Head of caudate nucleus (tissue), 42 donors: ENCODE measurements around the gene ATG12.
A peak's percentile ranks its signal among the peaks of the same experiment; 100 is the strongest.
"Not testable (repeated sequence)": the region's sequence is repeated elsewhere in the genome, so short reads cannot be mapped to it uniquely, and the experiment has no call there.

Experiments
- DNase-seq, 42 donors: peaks; one replicate each; pipeline versions ENCODE4 v3.0.0 to v3.0.0-alpha.2; 2020 to 2021; ENCODE audit warnings: mixed read lengths in 7 of 42
- intact Hi-C: fragments of 100-400 bp; cut with DNase I; formaldehyde crosslinking; loops from one replicate; pipeline ENCODE4 v1.15.0; 2022

Gene ATG12

DNA sequence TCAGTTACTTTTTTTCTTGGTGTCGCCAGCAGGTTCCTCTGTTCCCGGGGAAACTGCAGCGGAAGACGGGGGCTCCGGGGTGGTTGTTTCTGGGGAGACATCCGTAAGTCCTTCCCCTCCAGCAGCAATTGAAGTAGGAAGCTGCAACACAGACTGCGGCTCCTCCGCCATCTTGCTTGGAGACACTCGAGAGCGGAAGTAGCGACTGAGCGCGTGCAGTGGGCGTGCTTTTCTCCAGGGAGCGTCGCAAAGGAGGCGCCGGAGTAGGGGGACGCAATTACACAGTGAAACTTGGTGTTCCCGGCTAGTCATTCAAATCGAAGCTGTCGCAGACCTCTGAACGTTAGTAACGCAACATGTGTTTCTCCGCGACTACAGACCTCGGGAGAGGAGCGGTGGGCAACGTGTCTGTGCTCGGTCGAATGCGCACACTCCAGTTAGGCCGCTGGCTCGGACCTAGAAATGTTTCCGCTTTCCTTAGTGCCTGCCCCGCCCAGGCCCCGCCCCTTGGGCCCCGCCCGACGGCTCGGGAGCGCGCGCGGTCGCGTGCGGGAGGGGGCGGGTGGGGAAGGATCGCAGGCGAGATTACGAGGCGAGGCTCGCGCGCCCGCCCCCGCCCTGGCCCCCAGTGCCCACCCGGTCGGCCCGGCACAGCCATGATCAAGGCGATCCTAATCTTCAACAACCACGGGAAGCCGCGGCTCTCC is at the start of gene ATG12, which contains the start of gene AP3S1:
ATG12 (minus strand) TSS at position 184 of the 707 bp plus-strand sequence; CDS start at position 171, 13 bp downstream.
AP3S1 (plus strand) TSS at position 554 of the 707 bp plus-strand sequence; CDS start at position 657, 103 bp downstream.
- intact Hi-C loops = loop anchor here (5.0 to 10.0 kb wide), 2 partner anchors 214 to 537 kb away; partner anchors contain the start of gene TMED7
- peak; percentile 88 to 97 (median 93) for DNase-seq

DNA sequence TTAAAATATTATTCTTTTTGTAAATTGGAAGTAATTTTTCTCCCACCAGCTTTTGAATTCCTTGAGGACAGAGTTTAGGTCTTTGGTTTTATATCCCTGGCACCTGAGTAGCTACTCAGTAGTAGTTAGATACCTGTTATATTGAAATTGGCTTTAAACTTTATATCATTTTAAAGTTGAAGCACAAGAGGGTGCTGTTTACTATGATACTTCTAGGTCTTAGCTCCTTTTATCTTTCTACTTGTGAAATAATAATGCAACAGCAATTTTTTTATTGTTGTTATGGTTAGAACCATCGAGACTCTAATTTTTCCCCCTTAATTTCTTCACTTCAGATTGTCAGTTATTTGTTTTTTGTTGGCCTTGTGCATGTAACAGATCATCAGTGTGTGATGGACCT is 46.7 kb upstream of the ATG12 start:
- DNase-seq = no peak
- intact Hi-C loops = no loop called here

DNA sequence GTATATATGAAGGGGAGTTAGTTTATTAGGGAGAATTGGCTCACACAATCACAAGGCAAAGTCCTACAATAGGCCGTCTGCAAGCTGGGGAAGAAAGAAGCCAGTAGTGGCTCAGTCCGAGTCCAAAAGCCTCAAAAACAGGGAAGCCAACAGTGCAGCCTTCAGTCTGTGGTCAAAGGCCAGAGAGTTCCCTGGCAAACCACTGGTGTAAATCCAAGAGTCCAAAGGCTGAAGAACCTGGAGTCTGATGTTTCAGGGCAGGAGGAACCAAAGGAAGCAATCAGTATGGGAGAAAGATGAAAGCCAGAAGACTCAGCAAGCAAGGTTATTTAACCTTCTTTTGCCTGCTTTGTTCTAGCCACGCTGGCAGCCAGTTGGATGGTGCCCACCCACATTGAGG is 43.8 kb upstream of the ATG12 start:
- DNase-seq, intact Hi-C loops: not testable (repeated sequence)

DNA sequence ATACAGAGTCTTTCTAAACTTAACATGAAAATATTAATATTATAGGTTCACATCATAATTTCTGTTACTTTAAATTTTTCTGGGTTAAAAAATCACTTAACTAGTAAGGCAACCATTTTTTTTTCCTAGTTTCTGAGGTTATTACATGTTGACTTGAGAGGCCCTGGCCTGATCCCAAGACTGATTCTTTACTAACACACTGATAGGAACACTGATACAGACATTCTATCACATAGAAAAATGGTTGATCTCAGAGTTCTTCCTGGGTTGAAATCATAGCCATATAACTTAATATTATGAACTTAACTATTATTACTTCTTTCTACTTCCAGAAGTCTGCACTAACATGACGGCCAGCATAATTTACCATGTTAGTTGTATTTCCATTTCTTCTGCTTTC is 43.3 kb upstream of the ATG12 start:
- DNase-seq = no peak
- intact Hi-C loops = no loop called here

DNA sequence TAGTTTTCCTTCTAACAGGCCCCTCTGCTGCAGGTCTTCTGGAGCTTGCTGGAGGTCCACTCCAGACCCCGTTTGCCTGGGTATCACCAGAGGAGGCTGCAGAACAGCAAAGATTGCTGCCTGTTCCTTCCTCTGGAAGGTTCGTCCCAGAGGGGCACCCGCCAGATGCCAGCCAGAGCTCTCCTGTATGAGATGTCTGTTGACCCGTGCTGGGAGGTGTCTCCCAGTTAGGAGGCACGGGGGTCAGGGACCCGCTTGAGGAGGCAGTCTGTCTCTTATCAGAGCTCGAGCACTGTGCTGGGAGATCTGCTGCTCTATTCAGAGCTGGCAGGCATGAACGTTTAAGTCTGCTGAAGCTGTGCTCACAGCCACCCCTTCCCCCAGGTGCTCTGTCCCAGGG is 41.1 kb upstream of the ATG12 start:
- intact Hi-C loops, DNase-seq: not testable (repeated sequence)

DNA sequence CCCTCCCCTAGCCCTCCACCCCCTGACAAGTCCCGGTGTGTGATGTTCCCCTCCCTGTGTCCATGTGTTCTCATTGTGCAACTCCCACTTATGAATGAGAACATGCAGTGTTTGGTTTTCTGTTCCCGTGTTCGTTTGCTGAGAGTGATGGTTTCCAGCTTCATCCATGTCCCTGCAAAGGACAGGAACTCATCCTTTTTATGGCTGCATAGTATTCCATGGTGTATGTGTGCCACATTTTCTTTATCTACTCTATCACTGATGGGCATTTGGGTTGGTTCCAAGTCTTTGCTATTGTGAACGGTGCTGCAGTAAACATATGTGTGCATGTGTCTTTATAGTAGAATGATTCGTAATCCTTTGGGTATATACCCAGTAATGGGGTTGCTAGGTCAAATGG is 36.0 kb upstream of the ATG12 start:
- DNase-seq, intact Hi-C loops: not testable (repeated sequence)

DNA sequence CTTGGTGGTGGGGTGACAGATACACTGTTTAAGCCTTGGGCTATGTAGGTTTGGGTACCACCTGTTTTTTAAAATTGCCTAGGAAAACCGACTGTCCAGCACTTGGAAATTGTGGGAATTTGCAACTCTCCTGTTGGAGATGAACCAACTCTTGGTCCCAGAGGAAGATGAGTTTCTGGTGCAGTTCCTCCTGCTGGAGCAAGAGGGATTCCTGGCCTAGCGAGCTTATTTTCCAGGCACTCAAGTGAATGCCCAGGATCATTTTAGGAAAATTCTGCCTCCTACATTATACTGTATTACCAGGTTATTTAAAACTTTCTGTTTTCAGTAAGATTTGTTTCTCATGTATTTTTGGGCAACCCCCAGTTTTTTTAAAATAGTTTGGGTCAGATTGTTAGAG is 34.1 kb upstream of the ATG12 start:
- intact Hi-C loops = no loop called here
- no peak for DNase-seq

DNA sequence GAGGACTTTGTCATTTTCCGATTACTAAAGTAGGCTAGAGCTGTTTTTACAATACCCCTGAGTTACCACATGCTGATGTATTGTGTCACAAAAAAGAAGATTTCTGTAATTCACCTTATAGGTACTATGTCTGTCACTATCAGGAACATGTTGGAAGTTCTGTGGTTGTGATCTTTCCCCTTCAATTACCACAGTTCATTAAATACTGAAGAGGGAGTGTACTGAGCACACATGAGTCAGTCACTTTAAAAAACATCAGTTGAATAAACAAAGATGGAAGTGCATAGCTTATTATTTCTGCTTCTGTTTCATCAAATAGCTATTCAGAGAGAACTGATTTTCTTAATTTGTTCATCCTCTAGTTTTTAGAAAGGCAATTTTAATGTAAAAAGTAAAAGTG is 32.0 kb upstream of the ATG12 start:
- DNase-seq = no peak
- intact Hi-C loops = no loop called here

DNA sequence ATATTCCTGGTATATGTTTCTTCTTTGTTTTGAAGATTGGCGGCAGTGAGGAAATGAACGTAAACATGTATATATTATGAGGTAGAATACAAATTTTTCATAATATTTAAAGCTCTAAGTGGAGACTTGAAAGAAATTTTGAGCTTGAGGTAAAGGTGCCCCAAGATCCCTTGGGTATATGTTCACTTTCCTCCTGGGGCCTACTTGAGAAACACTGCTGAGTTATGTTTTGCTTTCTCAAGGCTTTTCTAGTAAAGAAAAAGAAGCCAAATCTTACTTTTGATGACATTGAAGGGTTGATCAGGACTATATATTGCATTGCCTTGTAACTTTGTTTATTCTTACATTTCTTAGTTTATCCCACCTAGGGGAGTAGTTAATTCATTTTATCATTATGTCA is 31.1 kb upstream of the ATG12 start:
- no peak for DNase-seq
- intact Hi-C loops = no loop called here

DNA sequence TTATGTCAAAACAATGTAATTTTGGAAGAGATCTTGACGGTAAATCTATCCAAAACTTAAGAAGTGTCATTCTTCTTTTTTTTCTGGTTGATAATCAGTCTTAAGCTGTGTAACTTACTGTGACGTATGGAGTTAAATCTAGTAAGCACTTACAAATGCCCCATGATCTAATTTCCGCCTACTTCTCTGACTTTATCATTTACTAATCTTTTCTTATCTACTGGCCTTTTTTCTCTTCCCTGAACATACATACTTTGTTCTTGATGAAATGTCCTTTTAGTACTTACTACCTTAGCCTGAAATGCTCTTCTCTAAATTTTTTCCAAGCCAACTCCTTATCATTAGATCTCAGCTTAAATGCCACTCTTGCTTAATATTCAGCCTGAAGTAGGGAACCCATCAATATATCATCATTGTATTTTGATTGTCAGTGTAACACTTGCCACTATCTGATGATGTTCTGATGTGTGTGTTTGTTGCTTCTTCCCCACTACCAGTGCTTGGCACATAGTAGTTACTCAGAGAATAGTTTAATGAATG is 28.0 kb upstream of the ATG12 start:
- no peak for DNase-seq
- intact Hi-C loops = no loop called here

DNA sequence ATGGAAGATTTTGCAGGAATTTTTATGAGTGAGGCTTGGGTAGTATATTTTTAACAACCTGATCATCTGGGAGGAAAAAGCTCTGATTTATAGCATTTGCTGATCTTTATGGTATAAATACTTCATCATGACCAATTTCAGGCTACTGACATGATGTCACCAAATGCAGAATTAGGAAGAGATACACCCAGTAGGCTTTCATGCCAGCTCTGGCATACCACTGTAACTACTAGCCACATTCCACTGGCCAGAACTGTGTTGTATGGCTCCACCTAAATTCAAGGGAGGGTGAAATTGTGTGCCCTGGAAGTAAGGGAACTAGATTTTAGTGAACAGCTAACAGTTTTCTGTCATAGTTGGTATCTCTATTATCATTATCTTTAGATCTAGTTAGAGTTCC is 18.0 kb upstream of the ATG12 start:
- intact Hi-C loops = no loop called here
- DNase-seq = no peak

DNA sequence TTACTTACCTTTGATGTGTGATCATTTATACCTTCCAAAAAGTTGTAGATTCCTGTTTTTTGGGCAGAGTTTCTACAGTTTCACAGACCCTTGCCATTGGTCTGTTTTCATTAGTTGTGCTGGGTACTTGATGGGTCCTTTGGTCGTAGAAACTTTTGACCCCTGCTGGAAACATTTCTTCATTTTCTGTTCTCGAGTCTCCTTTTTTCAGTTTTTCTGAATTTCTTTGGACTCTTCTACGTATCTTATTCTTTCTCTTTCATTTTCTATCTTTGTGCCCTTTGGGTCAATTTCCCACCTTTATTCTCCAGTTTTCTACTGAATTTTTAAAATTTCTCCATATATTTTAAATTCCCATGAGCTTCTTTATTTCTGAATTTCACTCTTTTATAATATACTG is 17.0 kb upstream of the ATG12 start:
- intact Hi-C loops = no loop called here
- no peak for DNase-seq

DNA sequence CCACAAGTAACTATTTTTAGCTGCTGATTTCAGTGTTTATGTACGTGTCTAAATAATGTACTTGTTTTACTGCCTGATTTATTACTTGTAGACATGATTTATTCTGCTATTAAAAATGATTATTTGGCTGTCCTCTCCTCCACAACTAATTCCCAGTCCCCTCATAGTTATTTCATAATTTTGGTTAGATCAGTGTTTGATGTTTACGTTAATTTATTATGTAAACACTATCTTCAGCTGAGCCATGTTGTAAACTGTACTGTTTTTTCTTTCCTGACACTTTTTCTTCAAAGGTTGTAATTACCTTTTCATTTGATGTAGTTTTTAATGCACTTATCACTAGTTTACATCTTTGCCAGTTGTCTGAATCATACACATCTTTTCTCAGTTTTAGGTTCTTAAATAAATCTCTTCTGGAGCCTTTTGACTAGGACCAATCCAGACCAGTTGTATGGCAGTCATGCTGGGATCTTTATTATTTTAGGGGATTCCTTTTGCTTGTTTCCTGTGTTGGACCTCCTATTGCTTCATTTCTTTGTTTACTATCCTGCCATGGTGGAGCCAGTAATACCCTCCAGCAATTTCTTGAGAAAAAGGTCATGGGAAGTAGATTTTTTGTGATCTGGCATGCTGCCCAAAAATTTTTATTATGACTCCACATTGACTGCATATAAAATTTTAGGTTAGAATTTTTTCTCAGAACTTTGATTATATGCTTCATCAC is 16.4 kb upstream of the ATG12 start:
- DNase-seq = no peak

DNA sequence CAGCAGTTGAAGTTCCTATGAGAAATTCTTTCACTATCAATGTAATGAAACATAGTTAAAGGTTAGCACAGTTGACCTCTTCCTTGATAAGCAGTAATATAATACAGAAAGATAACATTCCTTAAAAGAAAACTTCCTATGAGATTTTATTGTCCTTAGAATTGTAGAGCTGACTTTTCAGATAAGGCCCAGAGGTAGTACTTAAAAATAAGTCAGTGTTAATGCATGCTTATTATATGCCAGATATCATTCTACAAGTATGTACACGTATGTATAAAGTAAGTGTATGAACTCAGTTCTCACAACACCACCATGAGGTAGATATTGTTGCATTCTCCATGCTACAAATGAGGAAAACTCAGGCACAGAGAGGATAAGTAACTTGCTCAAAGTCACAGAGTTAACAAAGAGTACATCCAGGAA is 15.7 kb upstream of the ATG12 start:
- no peak for DNase-seq
- intact Hi-C loops = no loop called here

More for the DNA sequence above, 16.4 kb upstream of the ATG12 start:
- intact Hi-C loops = no loop called here

DNA sequence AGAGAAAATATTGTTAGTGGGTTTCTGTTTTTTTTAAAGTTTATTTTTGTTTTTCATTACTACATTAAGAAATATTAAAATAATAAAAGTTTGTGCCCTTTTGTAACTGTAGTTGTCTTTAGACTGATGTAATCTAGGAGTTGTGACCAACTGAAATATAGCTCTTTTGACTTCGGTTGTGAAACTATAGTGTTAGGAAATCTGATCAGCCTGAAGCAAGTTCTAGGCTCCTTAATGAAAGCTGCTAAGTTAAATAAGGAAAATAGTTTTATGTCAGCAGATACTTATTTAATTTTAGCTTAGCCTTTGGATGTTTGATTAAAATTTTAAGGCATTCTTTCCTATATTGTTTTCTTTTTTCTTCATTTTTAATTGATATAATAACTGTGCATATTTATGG is 14.6 kb upstream of the ATG12 start:
- no peak for DNase-seq
- intact Hi-C loops = no loop called here

DNA sequence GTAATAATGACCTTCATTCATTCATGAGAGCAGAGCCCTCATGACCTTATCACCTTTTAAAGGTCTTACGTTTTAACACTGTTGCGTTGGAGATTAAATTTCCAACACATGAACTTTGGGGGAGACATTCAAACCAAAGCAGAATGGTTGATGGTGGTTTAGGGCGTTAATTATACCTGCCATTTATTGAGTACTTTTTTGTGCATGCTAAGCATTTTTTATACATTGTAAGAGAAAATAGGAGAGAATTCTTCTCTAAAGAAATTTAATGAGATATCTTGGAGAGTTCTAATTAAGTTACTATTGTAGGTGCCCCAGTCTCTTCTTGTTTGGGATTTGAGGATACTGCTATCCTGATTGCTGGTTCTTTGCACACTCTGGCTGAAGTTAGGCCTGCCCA is 12.8 kb upstream of the ATG12 start:
- DNase-seq = no peak
- intact Hi-C loops = no loop called here

DNA sequence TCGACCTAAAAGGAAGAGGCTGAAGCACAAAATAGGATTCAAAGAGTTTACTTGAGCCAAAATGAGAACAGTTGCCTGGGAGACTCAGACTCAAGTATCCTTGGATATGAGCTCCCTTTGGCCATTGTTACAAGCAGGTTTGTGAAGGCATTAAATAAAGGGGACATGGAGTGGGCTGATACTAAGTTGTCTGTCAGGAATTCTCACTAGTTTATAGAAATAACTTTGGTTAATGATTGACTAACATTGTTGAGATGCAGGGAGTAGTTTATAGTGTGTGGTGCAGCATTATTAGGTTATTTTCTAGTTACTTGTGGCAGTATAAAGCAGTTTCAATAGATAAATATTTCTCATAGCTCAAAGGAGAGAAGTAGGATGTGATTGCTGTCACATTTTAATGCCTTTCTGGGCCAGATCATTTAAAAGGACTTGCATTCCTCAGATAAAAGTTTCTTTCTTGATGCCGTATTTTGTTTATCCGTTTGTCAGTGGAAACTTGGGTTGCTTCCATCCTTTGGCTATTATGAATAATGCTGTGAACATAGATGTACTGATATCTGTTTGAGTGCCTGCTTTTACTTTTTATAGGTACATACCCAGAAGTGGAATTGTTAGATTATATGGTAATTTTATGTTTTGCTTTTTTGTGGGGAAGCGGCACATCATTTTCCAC is 9.5 kb upstream of the ATG12 start:
- no peak for DNase-seq
- intact Hi-C loops = no loop called here

DNA sequence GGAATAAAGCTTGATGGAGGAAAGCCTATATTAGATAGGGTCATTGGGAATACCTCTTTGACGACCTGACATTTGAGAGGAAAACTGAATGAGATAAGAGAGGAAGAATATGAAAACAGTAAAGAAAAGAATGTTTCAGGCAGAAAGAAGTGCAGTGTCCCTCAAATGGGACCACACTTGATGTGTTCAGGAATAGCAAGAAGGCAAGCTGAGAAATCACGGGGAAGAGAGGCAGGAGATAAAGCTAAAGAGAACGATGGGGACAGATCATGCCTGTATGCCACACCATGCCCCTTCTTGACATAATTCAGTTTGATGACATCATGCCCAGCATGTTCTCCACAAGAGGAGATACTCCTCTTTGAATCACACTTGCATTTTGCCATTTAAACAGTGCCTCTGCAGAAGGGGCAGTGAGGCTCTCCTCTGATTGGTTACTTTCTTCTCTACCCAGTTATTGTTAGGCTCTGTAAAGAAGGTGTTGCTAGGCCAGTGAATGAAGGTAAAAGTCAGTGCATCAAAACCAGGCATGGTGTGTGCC is 8.0 kb upstream of the ATG12 start:
- DNase-seq = no peak
- intact Hi-C loops = loop anchor here (10.0 kb wide), 1 partner anchor 545 kb away; no protein-coding TSS in a partner anchor

DNA sequence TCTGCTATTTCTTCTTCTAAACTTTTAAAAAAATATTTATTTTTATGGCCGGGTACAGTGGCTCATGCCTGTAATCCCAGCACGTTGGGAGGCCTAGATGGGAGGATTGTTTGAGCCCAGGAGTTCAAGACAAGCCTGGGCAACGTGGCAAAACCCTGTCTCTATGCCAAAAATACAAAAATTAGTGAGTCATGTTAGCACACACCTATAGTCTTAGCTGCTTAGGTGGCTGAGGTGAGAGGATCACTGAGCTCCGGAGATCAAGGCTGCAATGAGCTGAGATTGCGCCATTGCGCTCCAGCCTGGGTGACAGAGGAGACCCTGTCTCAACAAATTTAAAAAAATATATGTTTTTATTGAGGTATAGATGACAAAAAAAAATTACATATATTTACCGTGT is 5.9 kb upstream of the ATG12 start:
- intact Hi-C loops = loop anchor here (10.0 kb wide), 1 partner anchor 542 kb away; no protein-coding TSS in a partner anchor
- DNase-seq = no peak
